Lung (tissue), 12 donors: ENCODE measurements around the gene ZNF236. TPM values are rescaled to one million over a fixed set of nuclear protein-coding genes. Genes with fewer than 3 reads are reported as not detected.

ENCODE experiments used
- ATAC-seq: fragments of 200-7000 bp; cut with Tn5 transposase; one replicate; pipeline ENCODE4 v1.9.1; 2020; ENCODE audit warnings: moderate number of reproducible peaks; ENCODE audit not compliant: insufficient read depth, low FRiP score
- DNase-seq, 3 donors: peaks; one replicate each; pipeline ENCODE4 v3.0.0-alpha.2; 2013 to 2017
- H3K27ac ChIP-seq, 2 donors: one replicate each; pipeline ENCODE4 v1.5.1; 2013; ENCODE audit warnings: mild to moderate bottlenecking in 2 of 2, moderate library complexity in 2 of 2, control low read depth in 1 of 2, inconsistent platforms in 1 of 2, low read depth in 1 of 2, low read length in 1 of 2
- H3K27me3 ChIP-seq, 3 donors: one replicate each; pipeline ENCODE4 v1.5.1; 2013; ENCODE audit warnings: low read length in 2 of 3; ENCODE audit not compliant: control insufficient read depth in 3 of 3, insufficient read depth in 3 of 3
- H3K36me3 ChIP-seq, 4 donors: one replicate each; pipeline ENCODE4 v1.5.1; 2013; ENCODE audit warnings: low read length in 4 of 4, mild to moderate bottlenecking in 1 of 4, moderate library complexity in 1 of 4; ENCODE audit not compliant: control insufficient read depth in 4 of 4, insufficient read depth in 4 of 4
- H3K4me1 ChIP-seq, 5 donors: one replicate each; pipeline ENCODE4 v1.5.1; 2013; ENCODE audit warnings: low read length in 5 of 5, mild to moderate bottlenecking in 2 of 5, moderate library complexity in 1 of 5; ENCODE audit not compliant: control insufficient read depth in 5 of 5, insufficient read depth in 5 of 5
- H3K4me3 ChIP-seq: one replicate; pipeline ENCODE4 v1.5.1; 2013; ENCODE audit warnings: mild to moderate bottlenecking, control low read depth, moderate library complexity
- H3K9ac ChIP-seq, 2 donors: one replicate each; pipeline ENCODE4 v1.5.1; 2013; ENCODE audit warnings: low read length in 2 of 2, control low read depth in 1 of 2; ENCODE audit not compliant: insufficient read depth in 1 of 2
- H3K9me3 ChIP-seq, 4 donors: one replicate each; pipeline ENCODE4 v1.5.1; 2013; ENCODE audit warnings: low read length in 3 of 4, mild to moderate bottlenecking in 1 of 4, moderate library complexity in 1 of 4; ENCODE audit not compliant: control insufficient read depth in 4 of 4, insufficient read depth in 3 of 4
- CTCF ChIP-seq: IDR thresholded peaks from 2 replicates; pipeline ENCODE4 v1.5.1; 2012; ENCODE audit warnings: mild to moderate bottlenecking; ENCODE audit errors: control extremely low read depth, extremely low read depth
- WGBS, 2 donors: extraction: QIAGEN DNeasy Blood & Tissue Kit; methylation state at CpG; one replicate each; pipeline ENCODE4 v1.1.7; 2013; 5-methylcytosine and 5-hydroxymethylcytosine counted together
- polyA plus RNA-seq, 2 donors: library from polyadenylated mRNA; stranded (reverse); fragments of 200-250 nt; gene quantifications; one replicate each; pipeline ENCODE4 v1.2.1, GENCODE V29; 2013
- total RNA-seq, 2 donors: library from RNA; depleted of rRNA in 1 of 2; stranded (reverse); fragments of >200 nt in 1 of 2; gene quantifications; one replicate each; pipeline ENCODE4 v1.2.1, GENCODE V29; 2014 to 2021
- donor health status: control.
- donor health status: control.
- donor health status: Bipolar disorder and iron deficiency.
- donor health status: healthy.
- donor health status: DM: yes; HTN: yes; CAD: no.

The ZNF236 gene
- total and polyA plus RNA-seq, 4 donors: 2.4 to 23.1 (median 8.8) TPM

DNA sequence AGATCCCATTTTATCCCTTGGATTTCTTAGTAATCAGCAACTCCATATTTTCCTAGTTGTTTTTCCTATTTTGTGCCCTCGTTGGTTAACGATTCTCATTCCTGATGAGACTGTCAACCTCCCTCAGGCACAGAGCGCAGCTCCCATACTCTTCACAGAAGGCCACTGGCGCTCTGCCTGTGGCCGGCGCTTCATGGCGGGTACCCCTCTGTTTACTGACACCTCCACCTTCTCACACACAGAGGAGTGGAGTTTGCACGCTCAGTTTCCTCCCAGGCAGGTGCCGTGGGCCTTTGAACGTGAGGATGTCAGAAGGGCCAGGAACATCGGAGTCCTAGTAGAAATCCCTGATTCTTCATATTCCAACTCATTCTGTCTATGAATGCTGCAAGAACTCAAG lies 171.2 kb downstream of the ZNF236 start:
- H3K27me3 ChIP-seq: no peaks in the 10 kb centered on the region
- H3K9ac ChIP-seq: no peak overlapping the region
- no peak overlapping the region for H3K27ac ChIP-seq
- ATAC-seq (no peak), DNase-seq (no peak)
- H3K36me3 ChIP-seq: no peaks in the 10 kb centered on the region
- 94 to 95% methylated on average over 11 of the region's 11 CpGs for WGBS, 2 donors
- no peaks in the 10 kb centered on the region for H3K9me3 ChIP-seq
- no peak overlapping the region for H3K4me3 ChIP-seq
- H3K4me1 ChIP-seq: peaks cover 0 to 6% (median 0%) of the 10 kb centered on the region in 5 donors
- TF ChIP-seq CTCF: no peak

DNA sequence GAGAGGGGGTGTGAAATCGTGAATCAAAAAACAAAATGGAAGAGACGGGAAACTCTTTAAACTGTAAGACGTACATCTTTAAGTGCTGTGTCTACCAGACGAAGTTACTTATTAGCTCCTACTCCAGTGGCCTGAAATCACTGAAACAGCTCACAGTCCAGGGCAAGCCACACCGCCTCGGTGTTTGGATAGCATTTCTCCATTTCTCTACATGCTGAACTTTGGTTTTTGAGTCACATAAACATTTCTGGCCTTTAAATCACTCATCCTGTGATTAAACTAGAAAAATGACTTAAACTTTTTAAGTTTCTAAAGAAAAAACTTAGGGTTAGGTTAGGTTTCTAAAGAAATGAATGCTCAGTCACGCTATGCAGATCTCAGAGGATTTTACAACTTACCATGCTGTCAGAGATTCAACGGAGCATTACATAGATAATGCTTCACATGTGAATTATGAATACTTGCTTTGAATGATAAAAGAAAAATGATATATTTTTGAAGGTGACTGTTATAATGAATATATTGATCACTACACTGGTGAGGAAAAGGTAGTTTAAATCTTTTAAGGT lies 171.8 kb downstream of the ZNF236 start:
- 81 to 84% methylated on average over 8 of the region's 8 CpGs for WGBS, 2 donors
- DNase-seq (no peak), ATAC-seq (no peak)
- Histone ChIP-seq H3K9me3 (no peaks in the 10 kb centered on the region), H3K9ac (no peak overlapping the region), H3K36me3 (no peaks in the 10 kb centered on the region), H3K27ac (no peak overlapping the region), H3K4me3 (no peak overlapping the region), H3K4me1 (peaks cover 0 to 6% (median 0%) of the 10 kb centered on the region in 5 donors), H3K27me3 (no peaks in the 10 kb centered on the region)
- TF ChIP-seq CTCF: no peak

- TF ChIP-seq CTCF: no peak
- H3K4me3 ChIP-seq: no peak overlapping the region
- H3K27ac ChIP-seq: no peak overlapping the region
- H3K4me1 ChIP-seq: peaks cover 0 to 6% (median 0%) of the 10 kb centered on the region in 5 donors
- ATAC-seq: no peak
- no peaks in the 10 kb centered on the region for H3K36me3 ChIP-seq
- no peak overlapping the region for H3K9ac ChIP-seq
- WGBS, 2 donors: 46 to 73% methylated on average over 7 of the region's 7 CpGs
- DNase-seq: no peak
- H3K9me3 ChIP-seq: no peaks in the 10 kb centered on the region
- no peaks in the 10 kb centered on the region for H3K27me3 ChIP-seq
These were observed 173.5 kb downstream of the ZNF236 start for GRCh38 chr18:76995896-76996295.

GRCh38 chr18:76996429-76996828 lies 174.1 kb downstream of the ZNF236 start:
- Histone ChIP-seq H3K9ac (no peak overlapping the region), H3K4me1 (peaks cover 0 to 6% (median 0%) of the 10 kb centered on the region in 5 donors), H3K9me3 (no peaks in the 10 kb centered on the region), H3K36me3 (no peaks in the 10 kb centered on the region), H3K27ac (no peak overlapping the region), H3K4me3 (no peak overlapping the region), H3K27me3 (no peaks in the 10 kb centered on the region)
- TF ChIP-seq CTCF: no peak
- 85 to 92% methylated on average over 7 of the region's 7 CpGs for WGBS, 2 donors
- ATAC-seq (no peak), DNase-seq (peak in 1 of 3 donors; percentile 31)
